Breast epithelium (tissue), 4 donors: ENCODE results near the gene SPG7. TPM values are rescaled to one million over a fixed set of nuclear protein-coding genes. Genes with fewer than 3 reads are reported as not detected.
A peak's percentile ranks its signal among the peaks of the same experiment; 100 is the strongest.

Experiments
- DNase-seq, 2 donors: peaks; one replicate each; pipeline ENCODE4 v3.0.0-alpha.2; 2019; ENCODE audit warnings: low spot score in 2 of 2
- H3K27ac ChIP-seq, 2 donors: fragments of 200-600 bp; sonication (generic) in 1 of 2; one replicate each; pipeline ENCODE4 v1.5.1; 2016 to 2019; ENCODE audit warnings: mild to moderate bottlenecking in 1 of 2
- H3K27me3 ChIP-seq, 2 donors: fragments of 200-600 bp; sonication (generic) in 1 of 2; one replicate each; pipeline versions ENCODE4 v1.5.1 to v1.6.0; 2017 to 2019; ENCODE audit warnings: control low read depth in 1 of 2, mild to moderate bottlenecking in 1 of 2
- H3K36me3 ChIP-seq: fragments of 200-600 bp; one replicate; pipeline ENCODE4 v1.5.1; 2019
- H3K4me1 ChIP-seq, 2 donors: fragments of 200-600 bp; sonication (generic); one replicate each; pipeline ENCODE4 v1.5.1; 2016 to 2019; ENCODE audit warnings: control low read depth in 1 of 2
- H3K4me3 ChIP-seq, 3 donors: fragments of 200-600 bp; sonication (generic); 1 replicate in 2 of 3; 2 replicates in 1 of 3; pipeline ENCODE4 v1.5.1; 2016 to 2019; ENCODE audit warnings: mild to moderate bottlenecking in 3 of 3, moderate library complexity in 2 of 3
- H3K9me3 ChIP-seq, 2 donors: fragments of 200-600 bp; sonication (generic) in 1 of 2; one replicate each; pipeline ENCODE4 v1.5.1; 2016 to 2019; ENCODE audit warnings: control low read depth in 1 of 2
- POLR2A ChIP-seq: fragments of 450-650 bp; IDR thresholded peaks from one replicate; pipeline ENCODE4 v1.6.1; 2016; ENCODE audit warnings: antibody characterized with exemption, mild to moderate bottlenecking, moderate library complexity
- POLR2AphosphoS5 ChIP-seq, 3 donors: sonication (generic); formaldehyde crosslinking; IDR thresholded peaks; one replicate each; pipeline ENCODE4 v1.6.1; 2017; ENCODE audit warnings: antibody characterized with exemption in 3 of 3
- intact Hi-C: fragments of 100-400 bp; cut with DNase I; formaldehyde crosslinking; loops from one replicate; pipeline ENCODE4 v1.15.1; 2023; ENCODE audit warnings: low total_unique reads
- total RNA-seq, 3 donors: library from RNA; depleted of rRNA; stranded (reverse); fragments of >200 nt; gene quantifications; one replicate each; pipeline ENCODE4 v1.1.0, GENCODE V29; 2016
- TF ChIP-seq, protein P1 (sequence below), 3 donors: fragments of 450-650 bp; IDR thresholded peaks; one replicate each; pipeline ENCODE4 v1.5.1; 2016 to 2017; ENCODE audit warnings: antibody characterized with exemption in 3 of 3, mild to moderate bottlenecking in 3 of 3, moderate library complexity in 3 of 3

SPG7 gene
- total RNA-seq, 3 donors from 2014 or later = 104 to 126 (median 118) TPM

DNA sequence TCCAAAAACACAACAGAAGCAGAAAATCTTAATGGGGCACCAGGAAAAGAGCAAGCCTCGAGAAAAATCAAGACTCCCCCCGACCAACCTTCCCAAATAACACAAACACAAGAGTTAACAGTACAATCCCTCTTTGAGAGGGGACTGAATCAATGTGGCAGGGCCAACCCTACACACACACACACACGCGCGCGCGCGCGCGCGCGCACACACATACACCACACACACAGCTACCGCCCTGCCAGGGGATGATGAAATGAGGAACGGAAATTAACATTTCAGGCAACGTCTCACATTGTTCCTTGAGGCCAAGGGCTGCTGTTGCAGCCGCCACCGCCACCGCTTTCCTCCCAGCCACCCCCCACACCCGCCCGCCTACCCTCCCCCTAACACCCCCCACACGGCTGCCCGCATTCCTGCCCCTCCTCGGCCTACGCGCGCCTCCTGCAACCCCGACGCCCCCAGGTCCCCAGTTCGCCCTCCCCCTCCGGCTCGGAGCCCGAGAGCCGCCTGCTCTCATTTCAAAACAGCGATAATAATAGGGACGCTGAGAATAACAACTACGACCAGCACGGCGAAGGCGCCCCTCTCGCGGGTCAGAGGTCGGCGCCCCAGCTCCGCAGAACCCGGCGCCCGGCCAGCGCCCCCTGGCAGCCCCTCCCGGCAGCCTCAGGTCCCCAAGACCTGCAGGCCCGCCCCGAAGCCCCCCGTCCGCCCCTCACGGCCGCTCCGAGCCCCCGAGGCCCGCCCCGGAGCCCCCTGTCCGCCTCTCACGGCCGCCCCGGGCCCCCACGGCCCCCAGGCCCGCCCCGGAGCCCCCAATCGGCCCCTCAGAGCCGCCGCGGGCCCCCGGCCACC lies 18.9 kb upstream of the SPG7 start:
- no peaks in the 10 kb centered on the region for H3K36me3 ChIP-seq
- DNase-seq = peak; percentile 78 to 91
- H3K9me3 ChIP-seq = no peaks in the 10 kb centered on the region
- no peaks in the 10 kb centered on the region for H3K27me3 ChIP-seq
- TF ChIP-seq POLR2A (no peak), POLR2AphosphoS5 (IDR thresholded peaks at IDR 0.05) (peak; percentile 86 to 92 (median 86))
- TF ChIP-seq, protein P1, sequence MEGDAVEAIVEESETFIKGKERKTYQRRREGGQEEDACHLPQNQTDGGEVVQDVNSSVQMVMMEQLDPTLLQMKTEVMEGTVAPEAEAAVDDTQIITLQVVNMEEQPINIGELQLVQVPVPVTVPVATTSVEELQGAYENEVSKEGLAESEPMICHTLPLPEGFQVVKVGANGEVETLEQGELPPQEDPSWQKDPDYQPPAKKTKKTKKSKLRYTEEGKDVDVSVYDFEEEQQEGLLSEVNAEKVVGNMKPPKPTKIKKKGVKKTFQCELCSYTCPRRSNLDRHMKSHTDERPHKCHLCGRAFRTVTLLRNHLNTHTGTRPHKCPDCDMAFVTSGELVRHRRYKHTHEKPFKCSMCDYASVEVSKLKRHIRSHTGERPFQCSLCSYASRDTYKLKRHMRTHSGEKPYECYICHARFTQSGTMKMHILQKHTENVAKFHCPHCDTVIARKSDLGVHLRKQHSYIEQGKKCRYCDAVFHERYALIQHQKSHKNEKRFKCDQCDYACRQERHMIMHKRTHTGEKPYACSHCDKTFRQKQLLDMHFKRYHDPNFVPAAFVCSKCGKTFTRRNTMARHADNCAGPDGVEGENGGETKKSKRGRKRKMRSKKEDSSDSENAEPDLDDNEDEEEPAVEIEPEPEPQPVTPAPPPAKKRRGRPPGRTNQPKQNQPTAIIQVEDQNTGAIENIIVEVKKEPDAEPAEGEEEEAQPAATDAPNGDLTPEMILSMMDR (IDR thresholded peaks at IDR 0.05) = peak; percentile 36 to 58 (median 53)
- peak overlapping the region; percentile 99 to 100 for H3K27ac ChIP-seq
- intact Hi-C loops = no loop called here
- H3K4me3 ChIP-seq = peak overlapping the region; percentile 94 to 99 (median 95)
- peaks cover 7 to 14% of the 10 kb centered on the region in 2 donors for H3K4me1 ChIP-seq

DNA sequence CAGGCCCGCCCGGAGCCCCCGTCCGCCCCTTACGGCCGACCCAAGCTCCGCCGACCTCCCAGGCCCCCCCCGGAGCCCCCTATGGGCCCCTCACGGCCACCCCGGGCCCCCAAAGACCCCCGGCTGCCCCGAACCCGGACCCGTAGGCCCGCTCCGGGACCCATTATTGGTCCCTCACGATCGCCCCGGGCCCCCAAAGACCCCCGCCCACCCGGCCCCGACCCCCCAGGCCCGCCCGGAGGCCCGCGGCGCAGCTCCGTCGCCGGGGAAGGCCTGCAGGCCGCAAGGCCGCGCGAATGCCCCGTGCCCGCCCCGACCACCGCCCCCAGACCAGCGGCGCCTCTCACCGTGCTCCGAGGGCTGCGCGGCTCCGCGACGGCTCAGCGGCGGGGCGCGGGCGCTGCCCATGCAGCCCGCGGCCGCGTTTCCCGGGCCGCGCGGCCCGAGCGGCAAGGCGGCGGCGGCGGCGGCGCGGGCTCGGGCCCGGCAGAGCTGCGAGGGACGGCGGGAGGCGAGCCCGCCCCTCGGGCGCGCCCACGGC lies 18.2 kb upstream of the SPG7 start:
- no peaks in the 10 kb centered on the region for H3K9me3 ChIP-seq
- H3K27me3 ChIP-seq = no peaks in the 10 kb centered on the region
- H3K27ac ChIP-seq = peak overlapping the region; percentile 99 to 100
- TF ChIP-seq, protein P1 (IDR thresholded peaks at IDR 0.05) = no peak
- no peak for TF ChIP-seq POLR2A
- TF ChIP-seq POLR2AphosphoS5 (IDR thresholded peaks at IDR 0.05) = no peak
- H3K4me3 ChIP-seq = peak overlapping the region; percentile 94 to 99 (median 95)
- no peak for DNase-seq
- intact Hi-C loops = no loop called here
- H3K4me1 ChIP-seq = peaks cover 7 to 14% of the 10 kb centered on the region in 2 donors
- H3K36me3 ChIP-seq = no peaks in the 10 kb centered on the region

DNA sequence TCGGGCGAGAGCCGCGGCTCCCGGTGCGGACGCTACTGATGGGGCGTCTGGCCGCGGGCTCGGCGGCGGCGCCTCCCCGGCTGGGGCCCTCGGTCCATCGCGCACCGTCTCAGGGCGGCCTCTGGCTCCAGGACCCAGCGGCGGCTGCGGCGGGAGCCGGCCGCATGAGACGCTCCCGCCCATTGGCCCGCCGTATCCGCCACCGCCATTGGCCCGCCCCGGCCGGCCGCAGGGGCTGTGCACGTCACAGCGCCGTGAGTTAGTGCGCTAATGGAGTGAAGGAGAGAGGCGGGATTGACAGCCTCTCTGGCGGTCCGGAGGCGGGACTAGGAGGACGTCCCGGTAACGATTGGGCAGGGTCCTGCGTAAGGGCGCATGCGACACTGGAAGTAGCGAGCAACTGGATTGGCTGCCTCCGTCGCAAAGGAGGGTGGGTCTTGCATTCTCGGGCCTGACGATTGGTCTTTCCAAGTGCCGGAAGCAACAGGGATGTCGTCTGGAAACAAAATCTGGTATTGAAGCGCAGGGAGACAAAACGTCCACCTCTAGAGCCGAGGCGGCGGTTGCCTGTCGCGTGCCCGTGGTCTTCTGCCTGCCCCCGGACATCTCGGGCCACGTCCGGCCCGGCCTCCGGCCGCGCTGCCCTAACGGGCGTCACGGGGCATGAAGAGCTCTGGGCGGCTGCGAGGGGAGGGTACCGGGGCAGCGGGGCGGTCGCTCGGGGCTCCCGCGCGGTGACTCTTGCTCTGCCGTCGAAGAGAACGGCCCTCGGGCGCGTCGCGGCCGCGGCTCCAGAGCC lies 17.6 kb upstream of the SPG7 start, which contains the start of gene ANKRD11:
TSS of gene ANKRD11 (minus strand) at position 123 of the 799 bp plus-strand sequence. CDS start 173,542 bp downstream, outside the sequence.
- H3K27ac ChIP-seq = peak within 1 kb of the TSS; percentile 99 to 100
- no peaks in the 10 kb centered on the region for H3K27me3 ChIP-seq
- no peaks in the 10 kb centered on the region for H3K9me3 ChIP-seq
- TF ChIP-seq POLR2AphosphoS5 (IDR thresholded peaks at IDR 0.05) (peak; percentile 62 to 80 (median 64)), POLR2A (peak; percentile 18)
- TF ChIP-seq, protein P1 (IDR thresholded peaks at IDR 0.05) = no peak
- DNase-seq = peak; percentile 99 to 100
- no peaks in the 10 kb centered on the region for H3K36me3 ChIP-seq
- intact Hi-C loops = no loop called here
- H3K4me1 ChIP-seq = peaks cover 7 to 12% of the 10 kb centered on the region in 2 donors
- peak within 1 kb of the TSS; percentile 94 to 99 (median 95) for H3K4me3 ChIP-seq

DNA sequence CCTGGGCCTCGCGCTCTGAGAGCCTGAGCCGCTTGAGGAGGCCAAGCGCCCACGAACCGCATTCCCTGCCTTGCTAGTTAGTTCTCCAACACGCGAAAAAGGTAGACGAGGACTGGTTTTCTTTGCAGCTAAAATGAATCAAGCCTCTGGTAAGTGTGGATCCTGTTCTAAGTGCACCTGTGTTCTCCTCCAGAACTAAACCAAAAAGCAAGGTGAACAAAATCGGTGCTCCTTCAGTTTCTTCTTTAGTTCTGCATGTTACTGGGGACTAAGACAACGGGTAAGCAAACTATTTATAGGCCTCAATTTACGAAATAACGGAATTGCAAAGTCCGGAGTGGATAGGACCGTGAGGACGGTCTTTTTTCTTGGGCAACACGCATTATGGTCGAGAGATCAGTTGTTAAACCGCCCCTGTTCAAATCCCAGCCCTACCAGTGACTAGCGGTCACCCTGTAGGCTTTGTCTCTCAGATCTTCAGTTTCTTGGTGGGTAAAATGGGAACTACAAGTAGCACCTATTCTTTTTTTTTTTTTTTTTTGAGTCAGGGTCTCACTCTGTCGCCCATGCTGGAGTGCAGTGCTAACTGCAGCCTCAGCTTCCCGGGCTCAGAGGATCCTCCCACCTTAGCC lies 16.8 kb upstream of the SPG7 start:
- intact Hi-C loops = no loop called here
- no peaks in the 10 kb centered on the region for H3K9me3 ChIP-seq
- H3K27ac ChIP-seq = peak overlapping the region; percentile 95 to 99
- no peaks in the 10 kb centered on the region for H3K36me3 ChIP-seq
- H3K4me3 ChIP-seq = peak overlapping the region; percentile 94 to 99 (median 95)
- no peaks in the 10 kb centered on the region for H3K27me3 ChIP-seq
- no peak for DNase-seq
- TF ChIP-seq POLR2AphosphoS5 (IDR thresholded peaks at IDR 0.05) = no peak
- no peak for TF ChIP-seq POLR2A
- peaks cover 7% of the 10 kb centered on the region in 2 donors for H3K4me1 ChIP-seq
